IPS-18a (cell line): Measurements from ENCODE around the gene CHP2.
A peak's percentile ranks its signal among the peaks of the same experiment; 100 is the strongest.

Experiments
- H3K27ac ChIP-seq: one replicate; pipeline ENCODE4 v1.5.1; 2013; ENCODE audit warnings: low read length
- H3K27me3 ChIP-seq: one replicate; pipeline ENCODE4 v1.6.1; 2013; ENCODE audit warnings: mild to moderate bottlenecking, low read length; ENCODE audit not compliant: control insufficient read depth, insufficient read depth
- H3K36me3 ChIP-seq: one replicate; pipeline ENCODE4 v1.6.1; 2013; ENCODE audit warnings: low read depth, low read length; ENCODE audit not compliant: control insufficient read depth
- H3K4me1 ChIP-seq: one replicate; pipeline ENCODE4 v1.6.1; 2013; ENCODE audit warnings: low read depth, low read length; ENCODE audit not compliant: control insufficient read depth
- H3K4me3 ChIP-seq: one replicate; pipeline ENCODE4 v1.5.1; 2013; ENCODE audit warnings: low read length
- H3K9ac ChIP-seq: one replicate; pipeline ENCODE4 v1.6.1; 2013; ENCODE audit warnings: mild to moderate bottlenecking, low read length, moderate library complexity
- H3K9me3 ChIP-seq: one replicate; pipeline ENCODE4 v1.6.1; 2013; ENCODE audit warnings: low read depth, low read length; ENCODE audit not compliant: control insufficient read depth

Gene CHP2

GRCh38 chr16:23785842-23786241 lies 31.0 kb downstream of the CHP2 start:
- peaks cover 18% of the 10 kb centered on the region for H3K4me1 ChIP-seq
- H3K36me3 ChIP-seq: no peaks in the 10 kb centered on the region
- H3K4me3 ChIP-seq: no peak overlapping the region
- no peaks in the 10 kb centered on the region for H3K9me3 ChIP-seq
- no peak overlapping the region for H3K9ac ChIP-seq
- H3K27ac ChIP-seq: no peak overlapping the region
- peaks cover 9% of the 10 kb centered on the region for H3K27me3 ChIP-seq

DNA sequence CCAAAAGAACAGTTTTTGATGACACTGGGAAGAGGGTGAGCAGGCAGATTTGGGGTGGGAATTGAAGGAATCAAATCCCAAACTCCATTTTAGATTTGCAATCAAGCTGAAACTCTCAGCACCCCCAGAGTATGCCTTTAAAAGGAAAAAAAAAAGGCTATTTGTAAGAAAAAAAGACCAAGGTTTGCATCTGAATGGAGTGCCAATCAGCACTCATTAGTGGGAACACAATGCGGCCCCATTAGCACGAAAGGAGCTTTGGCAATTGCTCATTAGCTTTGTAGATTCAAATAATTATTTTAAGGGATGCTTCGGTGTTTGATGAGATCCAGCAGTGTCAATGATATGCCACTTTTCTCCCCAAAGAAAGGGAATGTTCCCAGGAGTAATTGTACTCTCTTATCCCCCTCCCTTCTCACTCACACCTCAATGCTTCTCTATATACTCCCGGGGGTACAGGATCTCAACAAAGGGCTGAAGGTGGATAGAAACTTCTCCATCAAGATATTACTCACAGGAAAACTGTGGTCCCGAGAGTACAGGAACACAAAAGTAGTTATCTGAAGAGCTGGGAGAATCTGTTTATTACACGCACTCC lies 32.2 kb downstream of the CHP2 start:
- H3K4me1 ChIP-seq: peaks cover 19% of the 10 kb centered on the region
- peak overlapping the region; percentile 69 for H3K27ac ChIP-seq
- H3K9me3 ChIP-seq: no peaks in the 10 kb centered on the region
- peak overlapping the region; percentile 23 for H3K4me3 ChIP-seq
- peaks cover 9% of the 10 kb centered on the region for H3K27me3 ChIP-seq
- H3K9ac ChIP-seq: no peak overlapping the region
- no peaks in the 10 kb centered on the region for H3K36me3 ChIP-seq

DNA sequence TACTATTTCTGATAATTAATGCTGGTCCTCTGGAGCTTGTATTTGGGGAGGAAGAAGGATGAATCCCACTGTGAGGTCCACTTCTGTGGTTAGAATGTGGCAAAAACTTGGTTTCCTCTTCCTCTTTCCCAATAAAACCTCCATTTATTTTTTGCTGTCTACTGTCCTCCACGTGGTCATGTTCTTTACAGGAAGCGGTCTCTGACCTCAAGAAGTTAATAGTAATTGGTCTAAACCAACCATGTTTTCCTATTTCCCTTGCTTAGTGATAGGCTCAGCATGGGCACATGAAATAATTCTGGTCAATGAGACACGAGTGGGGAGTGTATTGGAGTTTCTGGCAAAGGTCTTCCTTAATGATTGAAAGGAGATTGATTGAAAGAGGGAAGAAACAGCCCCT lies 33.9 kb downstream of the CHP2 start:
- Histone ChIP-seq H3K9me3 (no peaks in the 10 kb centered on the region), H3K4me1 (peaks cover 19% of the 10 kb centered on the region), H3K9ac (no peak overlapping the region)

DNA sequence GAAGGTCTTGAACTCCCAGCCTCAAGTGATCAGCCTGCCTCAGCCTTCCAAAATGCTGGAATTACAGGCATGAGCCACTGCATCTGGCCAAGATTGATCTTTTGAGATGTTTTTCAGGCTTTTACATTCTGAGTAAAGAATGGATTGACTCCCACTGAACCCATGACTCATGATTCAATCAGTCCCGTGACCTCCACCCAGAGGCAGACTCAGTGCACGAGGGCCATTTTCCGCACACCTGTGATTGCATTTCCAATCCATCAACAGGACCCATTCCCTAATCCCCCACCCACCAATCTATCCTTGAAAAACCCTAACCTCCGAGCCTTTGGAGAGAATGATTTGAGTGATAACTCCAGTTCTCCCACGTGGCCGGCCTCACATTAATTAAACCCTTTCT lies 40.6 kb downstream of the CHP2 start:
- Histone ChIP-seq H3K4me3 (no peak overlapping the region), H3K9me3 (no peaks in the 10 kb centered on the region), H3K9ac (no peak overlapping the region), H3K27ac (no peak overlapping the region), H3K36me3 (no peaks in the 10 kb centered on the region), H3K4me1 (peaks cover 5% of the 10 kb centered on the region), H3K27me3 (no peaks in the 10 kb centered on the region)

More for the DNA sequence above, 33.9 kb downstream of the CHP2 start:
- no peaks in the 10 kb centered on the region for H3K36me3 ChIP-seq
- H3K27me3 ChIP-seq: peaks cover 9% of the 10 kb centered on the region
- no peak overlapping the region for H3K4me3 ChIP-seq
- no peak overlapping the region for H3K27ac ChIP-seq

DNA sequence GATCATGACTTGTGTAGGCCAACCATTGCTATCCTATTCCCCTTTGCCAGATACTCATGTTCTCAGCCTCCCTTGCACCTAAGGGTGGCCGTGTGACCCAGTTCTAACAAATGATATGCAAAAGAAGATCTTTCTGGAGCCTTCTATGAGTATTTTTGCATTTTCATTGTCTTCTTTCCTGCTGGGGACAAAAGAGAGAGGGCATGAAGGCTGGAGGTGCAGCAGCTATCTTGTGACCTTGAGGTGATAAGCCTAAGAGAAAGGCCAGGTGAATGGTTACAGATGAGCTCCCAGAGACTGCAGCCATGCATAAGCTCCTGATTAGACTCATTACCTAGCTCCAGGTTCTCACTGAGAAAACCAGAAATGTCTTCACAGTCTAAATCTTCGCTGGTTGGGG lies 42.1 kb downstream of the CHP2 start:
- Histone ChIP-seq H3K36me3 (no peaks in the 10 kb centered on the region), H3K9ac (no peak overlapping the region), H3K4me3 (no peak overlapping the region), H3K4me1 (no peaks in the 10 kb centered on the region), H3K27ac (no peak overlapping the region), H3K27me3 (no peaks in the 10 kb centered on the region), H3K9me3 (no peaks in the 10 kb centered on the region)

GRCh38 chr16:23801378-23801777 lies 46.6 kb downstream of the CHP2 start:
- no peak overlapping the region for H3K27ac ChIP-seq
- no peaks in the 10 kb centered on the region for H3K36me3 ChIP-seq
- H3K9ac ChIP-seq: no peak overlapping the region
- H3K4me3 ChIP-seq: no peak overlapping the region
- no peaks in the 10 kb centered on the region for H3K27me3 ChIP-seq
- no peaks in the 10 kb centered on the region for H3K4me1 ChIP-seq
- no peaks in the 10 kb centered on the region for H3K9me3 ChIP-seq

DNA sequence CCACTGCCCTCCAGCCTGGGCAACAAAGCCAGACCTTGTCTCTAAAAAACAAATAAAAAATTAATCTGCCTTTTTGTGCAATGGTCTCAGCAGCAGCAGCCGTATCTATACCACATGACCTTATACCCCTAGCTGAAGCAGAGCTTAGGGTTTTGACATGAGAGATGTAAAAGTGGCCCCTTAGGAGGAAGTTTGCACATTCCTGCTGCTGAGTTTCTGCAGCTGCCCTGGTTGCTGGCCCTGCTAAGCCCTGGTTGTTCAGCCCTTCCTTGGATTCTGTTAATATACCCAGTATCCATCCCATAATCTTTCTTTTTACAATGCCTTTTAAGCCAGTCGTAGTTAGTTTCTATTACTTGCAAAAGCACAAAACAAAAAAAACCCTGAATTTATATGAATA lies 48.0 kb downstream of the CHP2 start:
- Histone ChIP-seq H3K27me3 (no peaks in the 10 kb centered on the region), H3K4me3 (no peak overlapping the region), H3K27ac (no peak overlapping the region), H3K36me3 (no peaks in the 10 kb centered on the region), H3K9ac (no peak overlapping the region), H3K4me1 (no peaks in the 10 kb centered on the region), H3K9me3 (no peaks in the 10 kb centered on the region)

- no peaks in the 10 kb centered on the region for H3K9me3 ChIP-seq
- no peaks in the 10 kb centered on the region for H3K36me3 ChIP-seq
- H3K27ac ChIP-seq: no peak overlapping the region
- H3K4me3 ChIP-seq: no peak overlapping the region
- no peaks in the 10 kb centered on the region for H3K27me3 ChIP-seq
- H3K4me1 ChIP-seq: no peaks in the 10 kb centered on the region
- H3K9ac ChIP-seq: no peak overlapping the region
Observed at GRCh38 chr16:23803591-23804123, 48.8 kb downstream of the CHP2 start.

GRCh38 chr16:23807028-23807427 lies 52.2 kb downstream of the CHP2 start:
- Histone ChIP-seq H3K4me1 (no peaks in the 10 kb centered on the region), H3K9ac (no peak overlapping the region), H3K9me3 (no peaks in the 10 kb centered on the region), H3K36me3 (no peaks in the 10 kb centered on the region), H3K4me3 (no peak overlapping the region), H3K27me3 (no peaks in the 10 kb centered on the region), H3K27ac (no peak overlapping the region)
